ENCODE measurements around the gene CRHR2.
A peak's percentile ranks its signal among the peaks of the same experiment; 100 is the strongest.
"Not testable (repeated sequence)": the region's sequence is repeated elsewhere in the genome, so short reads cannot be mapped to it uniquely, and the experiment has no call there.

Gene CRHR2

DNA sequence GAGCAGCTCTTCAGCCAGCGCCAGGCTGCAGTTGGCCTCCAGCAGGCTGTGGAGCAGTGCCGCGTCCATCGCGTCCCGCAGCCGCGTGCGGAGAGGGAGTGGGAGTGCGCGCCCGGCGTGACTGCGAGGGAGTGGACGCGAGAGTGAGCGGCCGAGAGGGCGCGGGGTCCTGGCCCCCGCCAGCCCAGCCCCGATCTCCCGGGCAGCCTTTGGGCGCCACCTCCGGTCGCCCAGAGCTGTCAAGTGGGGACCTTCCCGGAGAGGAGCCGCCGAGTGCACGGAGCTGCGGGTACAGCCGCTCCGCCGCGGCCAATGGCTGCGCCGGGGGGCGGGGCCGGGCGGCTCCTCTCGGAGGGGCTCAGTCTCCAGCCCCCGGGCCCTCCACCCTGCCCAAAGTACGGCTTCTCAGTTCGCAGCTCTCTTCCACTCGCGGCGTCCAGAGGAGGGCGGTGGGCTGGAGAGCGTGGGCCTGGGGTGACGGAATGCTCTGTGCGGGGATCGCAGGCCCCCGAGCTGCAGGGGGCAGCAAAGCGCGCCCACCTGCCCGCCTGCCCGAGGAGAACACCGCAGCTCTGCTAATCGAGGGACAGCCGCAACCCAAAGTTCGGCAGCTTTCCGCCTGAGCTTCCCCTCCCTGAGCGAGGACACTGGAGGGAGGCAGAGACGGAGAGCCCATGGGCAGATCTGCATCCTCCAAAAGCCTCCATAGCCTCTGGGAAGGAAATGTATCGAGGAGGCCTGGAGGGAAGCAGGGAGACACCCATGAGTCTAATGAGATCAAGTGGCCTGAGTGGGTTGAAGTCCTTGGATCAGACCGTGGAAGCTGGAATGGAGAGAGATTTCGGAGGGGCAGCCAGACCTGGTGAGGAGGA, at the start of gene CRHR2:
Gene CRHR2 (minus strand): TSS at position 245 of the 872 bp plus-strand sequence. CDS start 176 bp downstream, at position 69.
- peak; percentile 54 for DNase-seq

DNA sequence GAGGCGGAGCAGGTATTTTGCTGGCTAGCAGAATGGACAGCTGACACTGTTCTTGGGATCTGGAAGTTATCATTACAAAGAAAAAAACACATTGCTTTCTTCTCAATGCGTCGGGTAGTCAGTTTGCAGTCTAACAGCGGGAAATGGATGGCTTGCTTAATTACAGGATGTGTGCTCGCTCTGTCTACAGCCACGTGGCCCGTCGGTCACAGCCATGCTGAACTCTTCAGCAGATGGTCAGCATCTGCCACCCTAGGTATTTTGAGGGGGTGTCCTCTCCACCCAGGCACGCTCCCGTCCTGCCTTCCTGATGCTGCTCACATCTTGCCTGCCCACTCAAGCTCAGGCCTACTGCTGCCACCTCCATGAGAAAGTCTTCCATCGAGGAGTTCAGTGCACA, 49.3 kb upstream of the CRHR2 start:
- DNase-seq: peak; percentile 58

DNA sequence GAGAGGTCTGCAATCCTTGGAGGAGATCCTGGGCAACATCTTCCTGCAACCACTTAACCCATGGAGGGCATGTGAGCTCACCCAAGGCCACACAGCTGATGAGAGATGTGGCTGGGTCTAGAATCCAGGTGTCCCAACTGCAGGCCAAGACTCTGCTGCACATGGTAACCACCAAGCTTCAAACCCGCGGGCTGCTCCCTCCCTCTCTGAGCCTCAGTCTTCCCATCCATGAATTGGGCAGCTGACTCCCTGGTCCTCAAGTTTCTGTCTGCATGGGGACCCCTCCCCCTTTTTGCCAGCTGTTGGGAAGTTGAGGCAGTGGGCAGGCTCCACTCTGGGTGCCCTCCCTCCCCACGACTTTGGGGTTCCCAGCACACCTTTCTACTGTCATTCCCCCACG, 48.7 kb upstream of the CRHR2 start:
- no peak for DNase-seq

DNA sequence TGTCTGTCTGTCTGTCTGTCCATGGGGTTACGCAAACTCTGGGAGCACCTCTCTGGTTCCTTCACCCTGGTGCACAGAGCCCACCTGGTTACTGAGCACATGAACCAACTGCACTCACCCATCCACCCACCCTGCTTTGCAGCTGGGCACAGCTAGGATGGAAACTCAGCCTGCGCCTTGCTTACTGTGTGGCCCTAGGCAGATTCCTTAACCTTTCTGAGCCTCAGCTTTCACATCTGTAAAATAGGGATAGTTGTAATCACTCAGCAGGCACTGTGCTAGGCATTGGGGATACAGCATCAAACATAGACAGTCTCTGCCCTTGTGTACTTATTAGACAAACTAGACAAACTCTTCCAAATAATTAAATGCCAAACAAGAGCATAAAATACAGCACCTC, 47.8 kb upstream of the CRHR2 start:
- DNase-seq: no peak

DNA sequence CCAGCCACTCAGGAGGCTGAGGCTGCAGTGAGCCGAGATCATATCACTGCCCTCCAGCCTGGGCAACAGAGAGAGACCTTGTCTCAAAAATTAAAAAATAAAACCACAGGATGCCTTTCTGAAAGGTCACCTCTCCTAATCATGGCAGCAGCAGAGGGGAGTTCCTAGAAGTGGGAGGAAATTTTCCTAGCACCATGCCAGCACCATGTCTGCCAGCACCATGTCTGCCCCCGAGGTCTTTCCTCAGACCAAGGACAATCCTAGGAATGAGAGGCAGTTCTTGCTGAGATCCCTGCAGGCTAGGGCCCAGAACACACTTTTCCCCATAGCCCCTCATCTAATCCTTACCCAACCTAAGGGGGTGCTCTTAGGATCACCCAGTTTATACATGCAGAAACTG, 47.4 kb upstream of the CRHR2 start:
- DNase-seq: no peak

DNA sequence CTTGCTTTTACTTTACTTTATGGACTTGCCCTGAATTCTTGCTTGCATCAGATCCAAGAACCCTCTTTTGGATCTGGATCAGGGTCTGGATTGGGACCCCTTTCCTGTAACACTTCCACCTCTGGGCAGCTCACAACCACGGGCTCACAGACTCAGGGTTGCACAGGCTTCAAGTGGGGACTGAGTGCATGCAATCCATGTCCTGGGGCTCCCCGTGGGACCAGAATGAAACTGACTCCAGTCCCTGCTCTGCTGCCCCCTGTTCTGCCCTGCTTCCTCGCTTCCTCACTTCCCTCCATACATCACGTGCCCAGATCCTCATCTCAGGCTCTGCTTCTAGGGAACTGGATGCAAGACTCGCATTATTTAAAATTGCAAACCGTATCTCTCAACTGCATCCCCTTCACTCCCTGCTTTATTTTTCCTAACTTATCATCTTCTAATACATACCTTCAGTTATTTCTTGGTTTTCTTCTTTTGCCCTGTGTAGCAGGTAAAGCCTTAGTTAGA, 46.4 kb upstream of the CRHR2 start:
- DNase-seq: no peak

DNA sequence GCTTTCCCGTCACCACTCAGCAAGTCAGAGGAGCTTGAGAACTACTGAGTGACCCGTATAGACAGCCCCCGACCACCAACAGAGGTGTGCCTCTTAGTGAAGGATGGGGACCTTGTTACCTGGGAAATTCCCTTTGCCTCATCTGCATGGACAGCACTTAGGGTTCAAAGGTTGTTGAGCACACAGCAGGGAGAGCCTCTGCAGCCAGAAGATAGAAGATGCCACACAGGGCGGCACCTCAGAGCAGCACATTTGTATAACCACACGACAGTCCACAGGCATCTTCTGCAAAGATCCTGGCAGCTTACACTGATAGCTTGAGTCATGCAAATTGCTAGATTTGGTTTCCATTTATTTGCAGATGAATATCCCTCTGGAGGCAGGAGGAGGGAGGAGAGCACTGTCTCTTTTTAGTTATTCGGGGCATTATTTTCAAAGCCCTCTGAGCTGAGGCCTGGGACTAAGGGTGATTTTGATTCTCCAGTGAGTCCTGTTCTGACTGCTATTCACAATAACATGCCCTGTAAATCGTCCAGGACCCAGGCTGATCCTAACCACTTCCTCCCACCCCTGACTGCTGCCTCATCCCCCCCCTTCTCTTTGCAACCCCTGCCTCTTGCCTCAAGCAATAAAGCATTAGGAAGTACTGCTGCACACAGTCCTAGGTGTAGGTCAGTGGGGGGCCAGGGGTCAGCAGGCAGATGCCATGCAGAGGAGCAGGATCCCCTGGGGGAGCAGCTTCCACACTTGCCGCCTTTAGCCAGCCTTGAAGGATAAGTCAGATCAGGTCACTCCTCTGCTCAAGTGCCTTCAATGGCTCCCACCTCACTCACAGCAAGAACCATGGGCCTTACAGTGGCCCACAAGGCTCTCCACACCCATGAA, 45.0 kb upstream of the CRHR2 start:
- DNase-seq: no peak

DNA sequence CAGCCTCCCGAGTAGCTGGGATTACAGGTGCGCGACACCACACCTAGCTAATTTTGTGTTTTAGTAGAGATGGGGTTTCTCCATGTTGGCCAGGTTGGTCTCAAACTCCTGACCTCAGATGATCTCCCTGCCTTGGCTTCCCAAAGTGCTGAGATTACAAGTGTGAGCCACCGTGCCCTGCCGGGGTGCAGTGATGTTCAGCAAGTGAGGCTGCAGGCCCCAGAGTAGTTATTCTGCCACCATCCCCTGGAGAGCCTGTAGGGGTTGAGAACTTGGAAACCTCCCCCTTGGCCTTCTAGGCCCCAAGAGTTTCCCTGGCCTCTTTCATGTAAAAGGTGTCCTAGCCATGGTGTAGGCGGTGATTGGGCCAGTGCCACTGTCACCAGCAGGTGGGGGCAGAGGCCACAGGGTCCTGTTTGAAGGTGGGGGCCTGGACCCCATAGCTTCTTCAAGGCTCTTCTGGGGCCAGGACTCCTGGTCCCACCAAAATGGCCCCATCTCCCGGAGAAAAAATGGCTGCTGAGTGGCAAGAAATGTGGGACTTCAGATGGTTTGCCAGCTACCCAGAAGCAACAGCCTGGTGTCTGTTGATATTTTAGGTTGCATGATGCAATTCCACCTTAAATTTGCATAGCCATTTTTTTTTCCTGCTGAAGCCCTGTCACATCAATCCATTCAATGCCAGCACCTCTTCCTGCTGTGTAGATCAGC, 44.2 kb upstream of the CRHR2 start:
- no peak for DNase-seq

DNA sequence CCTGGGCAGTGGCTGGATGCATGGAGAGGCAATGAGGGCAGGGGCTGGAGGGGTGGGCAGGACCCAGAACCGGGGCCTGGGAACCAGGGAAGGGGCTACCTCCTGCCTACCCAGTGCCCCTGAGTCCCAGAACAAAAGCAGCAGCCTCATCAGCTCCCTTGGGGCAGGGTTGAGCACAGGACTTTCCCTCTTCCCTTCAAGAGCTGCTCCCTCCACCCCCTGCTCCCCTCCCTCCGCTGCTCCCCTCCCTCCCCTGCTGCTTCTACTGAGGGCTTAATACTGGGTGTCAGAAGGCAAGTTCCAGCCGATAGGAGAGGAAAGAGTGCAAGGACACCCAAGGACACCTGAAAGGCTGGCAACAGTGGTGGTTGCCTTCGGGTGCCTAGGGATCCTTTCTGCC, 41.5 kb upstream of the CRHR2 start:
- DNase-seq: no peak

DNA sequence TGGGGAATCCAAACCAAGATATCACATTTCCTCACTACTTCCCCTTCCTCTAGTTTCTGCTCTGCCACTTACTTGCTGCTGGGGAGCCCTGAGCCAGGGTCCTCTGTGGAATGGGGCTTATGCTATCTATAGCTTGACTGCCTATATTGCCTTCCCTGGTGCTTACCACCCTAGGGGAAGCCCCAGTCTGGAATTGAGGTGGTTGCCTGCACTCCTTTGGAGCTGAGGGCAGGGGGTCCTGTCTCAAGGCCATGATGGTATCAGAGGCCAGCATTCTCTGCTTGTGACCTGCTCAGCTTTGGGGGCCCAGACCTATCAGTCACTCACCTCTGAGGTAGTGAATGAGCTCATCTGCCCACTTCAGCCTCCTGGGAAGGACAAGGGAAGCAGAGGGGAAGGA, 40.4 kb upstream of the CRHR2 start:
- no peak for DNase-seq

DNA sequence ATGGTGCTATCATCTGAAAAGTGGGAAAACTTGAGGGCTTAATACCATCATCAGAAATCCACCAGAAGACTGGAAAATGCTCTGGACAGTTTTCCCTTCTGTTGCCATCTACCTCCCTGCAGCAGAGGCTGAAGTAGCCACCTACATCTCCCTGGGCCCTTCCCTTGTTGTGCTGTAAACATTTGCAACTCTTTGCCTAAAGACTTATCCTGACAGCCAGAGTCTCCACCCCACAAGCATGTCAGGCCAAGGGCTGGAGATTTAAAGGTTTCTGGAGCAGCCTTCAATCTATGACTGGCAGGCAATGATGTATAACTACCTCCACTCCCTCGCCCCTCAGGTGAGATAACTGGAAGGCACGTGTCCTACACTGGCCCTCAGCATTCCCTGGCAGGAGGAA, 39.9 kb upstream of the CRHR2 start:
- DNase-seq: no peak

DNA sequence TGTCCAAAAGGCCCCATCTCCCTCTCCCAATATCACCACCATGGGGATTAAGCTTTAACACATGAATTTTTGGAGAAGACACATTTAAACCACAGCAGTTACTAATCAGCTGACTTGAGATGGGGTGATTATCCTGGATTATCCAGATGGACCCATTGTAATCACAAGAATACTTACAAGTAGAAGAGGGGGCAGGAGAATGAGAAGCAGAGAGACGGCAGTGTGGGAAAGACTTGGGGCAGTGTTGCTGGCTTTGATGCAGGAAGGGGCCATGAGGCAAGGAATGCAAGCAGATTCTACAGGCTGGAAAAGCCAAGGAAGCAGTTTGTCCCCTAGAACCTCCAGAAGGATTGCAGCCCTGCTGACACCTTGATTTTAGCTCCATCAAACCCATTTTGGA, 39.0 kb upstream of the CRHR2 start:
- DNase-seq: no peak

DNA sequence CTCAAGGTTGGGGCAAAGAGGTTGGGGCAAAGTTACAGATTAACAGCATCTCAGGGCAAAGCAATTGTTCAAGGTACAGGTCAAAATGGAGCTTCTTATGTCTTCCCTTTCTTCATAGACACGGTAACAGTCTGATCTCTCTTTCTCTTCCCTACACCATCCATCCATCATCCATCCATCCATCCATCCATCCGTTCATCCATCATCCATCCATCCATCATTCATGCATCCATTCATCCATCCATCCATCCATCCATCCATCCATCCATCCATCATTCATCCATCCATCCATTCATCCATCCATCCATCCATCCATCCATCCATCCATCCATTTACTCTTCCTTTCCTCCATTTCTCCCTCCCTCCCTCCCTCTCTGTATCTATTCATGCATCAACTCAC, 37.2 kb upstream of the CRHR2 start:
- DNase-seq: not testable (repeated sequence)

DNA sequence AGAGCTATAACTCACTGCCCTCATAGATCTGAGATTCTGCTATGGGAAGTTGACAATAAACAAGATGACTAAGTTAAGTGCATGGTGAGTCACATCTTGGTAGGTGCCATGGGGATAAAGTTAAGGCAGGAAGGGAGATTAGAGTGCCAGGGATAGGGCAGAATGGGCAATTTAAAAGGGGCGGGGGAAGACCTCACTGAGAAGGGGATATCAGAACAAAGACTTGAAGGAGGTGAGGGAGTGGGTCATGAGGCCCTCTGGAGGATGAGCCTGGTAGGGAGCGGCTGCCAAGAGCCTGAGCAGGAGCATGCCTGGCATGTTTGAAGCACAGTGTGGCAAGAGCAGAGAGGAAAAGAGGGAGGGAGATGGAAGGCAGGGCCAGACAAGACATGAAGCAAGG, 34.9 kb upstream of the CRHR2 start:
- no peak for DNase-seq

DNA sequence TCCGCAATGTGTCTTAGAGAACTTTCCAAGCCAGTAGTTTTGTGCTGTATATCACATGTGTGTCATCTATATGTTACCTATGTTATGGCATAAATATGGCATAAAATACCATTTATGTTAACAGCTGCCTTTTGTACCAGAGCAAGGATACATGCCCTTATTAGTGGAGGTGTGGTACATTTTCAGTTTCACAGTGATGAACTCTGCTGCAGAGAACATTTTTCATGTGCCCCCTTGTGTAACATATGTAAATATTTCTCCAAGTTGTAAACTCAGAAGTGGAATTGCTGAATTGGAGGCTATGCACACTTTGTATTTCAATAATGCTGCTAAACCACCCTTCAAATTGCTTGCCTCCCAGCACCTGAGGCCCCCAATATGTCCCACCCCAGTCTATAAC, 31.9 kb upstream of the CRHR2 start:
- DNase-seq: no peak

DNA sequence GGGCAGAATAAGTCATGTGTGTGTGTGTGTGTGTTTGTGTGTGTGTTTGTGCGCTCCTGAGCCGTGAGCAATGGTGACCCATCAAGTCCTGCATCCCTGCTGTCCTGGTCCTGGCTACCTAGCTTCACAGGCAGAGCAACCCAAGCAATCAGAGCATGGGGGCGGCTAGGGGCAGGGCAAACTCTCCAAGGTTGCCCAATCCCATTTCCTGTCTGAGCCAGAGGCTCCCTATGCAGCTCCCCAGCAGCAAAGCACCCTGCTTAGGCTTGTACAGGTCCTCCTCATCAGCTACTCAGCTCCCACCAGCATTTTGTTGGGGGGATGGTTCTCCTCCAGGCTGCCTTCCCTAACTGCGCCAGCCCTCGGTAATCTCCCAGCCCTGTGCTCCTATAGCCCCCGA, 31.1 kb upstream of the CRHR2 start:
- DNase-seq: no peak

DNA sequence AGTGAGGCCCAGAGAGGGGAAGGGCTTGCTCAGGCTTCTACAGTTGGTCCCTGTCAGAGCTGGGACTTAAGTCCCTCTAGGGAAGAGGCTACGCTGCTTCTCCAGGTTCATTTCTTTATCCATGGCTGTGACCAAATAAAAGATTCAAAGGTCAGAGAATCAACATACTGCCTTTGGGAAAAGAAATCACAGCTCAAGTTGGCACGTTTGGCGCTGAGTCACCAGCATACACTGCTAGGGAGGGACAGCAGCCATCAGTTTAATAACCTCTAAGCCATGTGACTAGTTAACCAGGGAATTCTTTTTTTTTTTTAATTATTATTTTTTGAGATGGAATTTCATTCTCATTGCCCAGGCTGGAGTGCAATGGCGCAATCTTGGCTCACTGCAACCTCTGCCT, 28.4 kb upstream of the CRHR2 start:
- DNase-seq: no peak

DNA sequence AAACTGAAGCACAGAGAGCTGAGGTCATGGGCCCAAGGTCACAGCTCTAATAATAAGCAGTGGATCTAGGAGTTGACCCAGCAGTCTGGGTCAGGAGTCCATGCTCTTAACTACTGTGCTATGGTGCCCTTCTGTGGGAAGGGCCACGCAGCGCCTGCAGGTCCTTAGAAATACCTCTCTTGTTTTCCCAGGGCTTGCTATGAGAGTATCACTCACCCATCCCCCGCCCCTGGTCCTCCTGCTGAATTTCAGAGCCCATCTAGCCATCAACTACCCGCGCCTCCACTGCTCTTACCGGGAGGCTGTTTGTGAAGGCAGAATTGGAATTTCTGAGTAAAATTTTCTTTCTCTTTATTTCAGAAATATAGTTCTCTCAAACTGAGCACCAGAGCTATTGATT, 27.3 kb upstream of the CRHR2 start:
- DNase-seq: no peak

DNA sequence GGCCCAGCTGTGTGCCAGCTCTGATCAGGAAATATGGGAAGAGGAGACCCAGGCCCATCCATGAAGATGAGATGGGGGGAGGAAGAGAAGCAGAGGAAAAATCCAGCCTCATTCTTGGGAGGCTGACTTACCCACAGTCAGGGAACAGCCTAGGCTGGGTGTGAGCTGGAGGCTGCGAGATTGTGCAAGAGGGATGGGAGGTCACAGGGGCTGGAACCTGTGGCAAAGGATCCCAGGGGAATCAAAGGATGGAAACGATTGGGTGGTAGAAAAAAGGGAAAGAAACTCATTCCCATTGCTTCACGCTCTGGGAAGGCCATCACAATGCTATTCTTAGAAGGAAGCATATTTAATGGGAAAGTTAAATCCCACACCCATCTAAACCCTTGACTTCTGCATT, 26.7 kb upstream of the CRHR2 start:
- DNase-seq: no peak

DNA sequence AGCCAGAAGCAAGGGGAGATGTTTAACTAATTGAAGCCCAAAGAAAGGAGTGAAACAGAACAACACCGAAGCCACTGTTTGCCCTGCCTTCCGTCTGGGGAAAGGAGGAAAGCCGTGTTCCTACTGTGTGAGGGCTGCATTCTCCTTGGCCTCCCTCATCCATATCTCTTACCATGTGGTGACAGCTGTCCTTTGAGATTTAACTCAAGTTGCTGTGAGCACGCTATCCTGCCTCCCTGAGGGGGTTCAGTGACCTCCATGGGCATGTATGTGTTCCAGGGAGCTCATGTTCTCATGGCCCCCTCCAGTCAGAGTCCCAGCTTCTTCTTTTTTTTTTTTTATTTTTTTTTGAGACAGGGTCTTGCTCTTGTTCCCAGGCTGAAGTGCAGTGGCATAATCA, 26.2 kb upstream of the CRHR2 start:
- no peak for DNase-seq

DNA sequence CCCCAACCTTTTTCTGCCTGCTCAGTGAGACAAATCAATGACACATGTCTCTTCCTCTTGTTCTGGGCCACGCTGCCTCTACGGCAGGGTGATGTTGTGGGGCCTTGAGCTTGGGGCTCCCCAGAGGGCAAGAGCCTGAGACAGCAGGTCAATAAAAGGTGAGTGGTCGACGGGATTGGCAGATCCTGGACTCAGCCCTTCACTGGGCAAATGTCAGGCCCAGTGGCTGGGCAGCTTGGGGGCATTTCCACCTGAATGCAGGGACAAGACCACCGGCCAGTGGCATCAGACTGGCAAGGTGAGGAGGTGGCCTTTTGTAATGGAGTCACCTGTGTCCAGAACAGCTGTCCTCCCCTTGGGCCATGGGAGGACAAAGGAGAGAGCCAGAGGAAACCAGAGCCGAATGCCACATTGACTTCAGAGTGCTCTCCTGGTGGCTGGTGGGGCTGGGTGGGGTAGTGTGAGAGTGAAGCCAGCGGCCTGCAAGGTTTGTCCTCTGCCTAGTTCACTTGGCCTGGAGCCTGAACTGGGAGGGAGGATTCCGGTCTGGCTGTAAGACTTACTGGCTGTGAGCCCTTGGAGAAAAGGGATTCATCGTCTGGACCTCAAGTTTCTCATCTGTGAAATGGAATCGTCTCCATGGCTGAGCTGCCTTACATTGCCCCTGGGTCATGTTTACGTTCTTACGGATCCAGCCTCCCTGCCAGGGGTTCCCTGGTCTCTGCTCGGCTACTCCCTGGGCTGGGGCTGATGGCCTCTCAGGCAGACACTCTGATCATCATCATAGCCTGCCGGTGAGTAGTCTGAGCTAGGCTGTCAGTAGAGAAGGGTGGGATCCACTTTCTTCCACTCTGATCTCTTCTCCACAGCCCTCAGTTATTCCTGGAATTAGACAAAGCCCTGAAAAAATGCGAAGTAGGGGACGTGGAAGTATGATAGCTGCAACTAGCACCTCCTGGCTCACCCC, 25.4 kb upstream of the CRHR2 start:
- no peak for DNase-seq

DNA sequence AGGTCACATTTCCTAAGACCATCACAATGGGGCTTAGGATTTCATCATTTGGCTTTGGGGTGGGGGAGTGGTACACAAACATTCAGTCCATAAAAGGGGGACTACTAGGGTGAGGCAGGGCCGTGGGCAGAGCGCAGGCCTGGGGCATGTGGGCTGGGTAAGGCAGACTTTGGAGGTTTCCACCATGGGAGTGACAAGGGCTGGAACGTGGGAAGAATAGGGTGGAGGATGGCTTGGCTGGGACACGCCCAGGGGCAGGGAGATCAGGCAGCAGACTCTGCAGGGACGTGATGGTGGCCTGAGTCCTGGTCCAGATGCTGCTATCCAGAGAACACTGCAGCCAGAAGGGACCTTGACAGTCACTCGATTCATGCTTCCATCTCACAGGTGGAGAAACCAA, 24.7 kb upstream of the CRHR2 start:
- no peak for DNase-seq
